GM12892 (cell line): ENCODE results near the gene ATP13A2.

Source experiments
- DNase-seq: peaks from one replicate; pipeline ENCODE4 v3.0.0; 2011; ENCODE audit not compliant: insufficient read length
- FAIRE-seq: peaks from 2 replicates; lab custom pipeline; 2011; peaks lifted over from hg19 to GRCh38; lab: Jason Lieb, UNC
- POLR2A ChIP-seq: IDR thresholded peaks from 2 replicates; pipeline ENCODE4 v1.6.1; 2011; ENCODE audit warnings: low read depth, low read length, control low read depth
- POLR2AphosphoS5 ChIP-seq: IDR thresholded peaks from 2 replicates; pipeline ENCODE4 v1.6.1; 2011; ENCODE audit warnings: low read depth, low read length, control low read depth
- TAF1 ChIP-seq: IDR thresholded peaks from 2 replicates; pipeline ENCODE4 v1.6.1; 2011; ENCODE audit warnings: low read depth, mild to moderate bottlenecking, control low read depth, low read length, borderline replicate concordance

The ATP13A2 gene

GRCh38 chr1:16980473-16981268 is 31.1 kb downstream of the ATP13A2 start, which contains the start of gene MFAP2:
Gene MFAP2 (minus strand): TSS chr1:16980620. CDS start chr1:16978273, 2,347 bp downstream.
- FAIRE-seq = no peak
- no peak for DNase-seq
- TF ChIP-seq POLR2AphosphoS5 = no peak
- no peak for TF ChIP-seq POLR2A
- TF ChIP-seq TAF1 = no peak

- DNase-seq = no peak
- TF ChIP-seq POLR2AphosphoS5 (no peak), TAF1 (no peak), POLR2A (no peak)
- no peak for FAIRE-seq
Observed at GRCh38 chr1:16979475-16980327, 32.0 kb downstream of the ATP13A2 start.

- no peak for TF ChIP-seq POLR2A
- no peak for TF ChIP-seq TAF1
- no peak for TF ChIP-seq POLR2AphosphoS5
- no peak for FAIRE-seq
- no peak for DNase-seq
Observed at GRCh38 chr1:16978567-16979474, 32.9 kb downstream of the ATP13A2 start.

DNA sequence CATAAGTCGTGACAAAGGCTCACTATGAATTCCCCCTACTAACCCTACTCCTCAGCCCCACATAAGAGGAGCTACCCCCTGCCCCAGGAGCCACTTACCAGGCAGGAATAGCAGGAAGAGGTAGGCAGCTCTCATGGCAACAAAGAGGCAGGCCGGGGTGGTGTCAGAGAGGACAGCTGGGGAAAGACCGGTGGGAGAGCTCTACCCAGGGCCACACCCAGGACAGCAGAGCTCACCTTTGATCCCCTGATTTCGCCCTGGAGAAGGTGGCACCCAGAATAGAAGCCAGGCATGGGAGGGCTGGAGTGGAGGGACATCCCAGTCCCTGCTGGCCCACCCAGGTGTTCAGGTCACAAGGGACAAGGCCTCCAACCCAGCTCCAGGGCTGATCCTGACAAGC is 33.6 kb downstream of the ATP13A2 start:
- TF ChIP-seq POLR2A (no peak), TAF1 (no peak), POLR2AphosphoS5 (no peak)
- FAIRE-seq = no peak

DNA sequence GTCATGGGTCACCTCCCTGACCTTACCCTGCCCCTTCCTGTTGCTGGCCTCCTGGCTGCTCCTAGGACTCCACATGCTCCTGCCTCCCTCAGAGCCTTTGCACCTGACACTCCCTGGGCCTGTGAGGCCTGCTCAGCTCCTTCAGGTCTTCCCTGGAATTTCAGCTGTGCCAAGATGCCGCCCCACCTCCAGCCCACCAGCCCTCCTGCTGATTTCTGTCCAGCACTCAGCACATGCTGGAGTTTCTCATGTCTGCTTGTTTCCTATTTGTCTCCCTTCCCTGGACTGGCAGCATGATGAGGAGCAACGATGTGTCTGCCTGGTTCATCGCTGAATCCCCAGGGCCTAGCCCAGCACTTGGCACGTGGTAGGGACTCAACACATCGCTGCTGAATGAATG is 34.4 kb downstream of the ATP13A2 start:
- FAIRE-seq (no peak), DNase-seq (no peak)
- TF ChIP-seq TAF1 (no peak), POLR2A (no peak), POLR2AphosphoS5 (no peak)

More for the DNA sequence above, 33.6 kb downstream of the ATP13A2 start:
- no peak for DNase-seq

- FAIRE-seq = no peak
- TF ChIP-seq TAF1 (no peak), POLR2A (no peak), POLR2AphosphoS5 (no peak)
- no peak for DNase-seq
Observed at GRCh38 chr1:16976966-16977365, 34.8 kb downstream of the ATP13A2 start.

- no peak for DNase-seq
- TF ChIP-seq POLR2AphosphoS5 (no peak), TAF1 (no peak), POLR2A (no peak)
- no peak for FAIRE-seq
Observed at GRCh38 chr1:16975838-16976237, 35.9 kb downstream of the ATP13A2 start.

DNA sequence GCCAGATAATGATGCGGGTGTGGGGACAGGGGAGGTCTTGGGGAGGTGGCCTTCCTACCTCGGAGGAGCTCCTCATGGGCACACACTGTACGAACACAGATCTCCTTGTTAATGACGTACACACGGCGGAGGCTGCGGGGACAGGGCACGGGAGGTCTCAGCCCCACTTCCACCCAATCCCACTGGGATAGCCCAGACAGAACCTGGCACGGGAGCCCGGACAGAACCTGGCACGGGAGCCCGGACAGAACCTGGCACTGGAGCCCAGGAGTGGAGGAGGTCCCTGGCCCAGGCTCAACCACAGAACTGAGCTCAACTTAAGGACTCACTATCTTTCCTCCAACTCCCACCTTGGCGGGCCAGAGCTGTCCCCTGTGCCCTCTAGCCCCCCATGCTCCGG is 36.5 kb downstream of the ATP13A2 start:
- DNase-seq (no peak), FAIRE-seq (no peak)
- TF ChIP-seq POLR2A = no peak
- no peak for TF ChIP-seq TAF1
- no peak for TF ChIP-seq POLR2AphosphoS5

- TF ChIP-seq POLR2A = no peak
- no peak for TF ChIP-seq POLR2AphosphoS5
- no peak for TF ChIP-seq TAF1
- DNase-seq (no peak), FAIRE-seq (no peak)
Observed at GRCh38 chr1:16973215-16973614, 38.5 kb downstream of the ATP13A2 start.

DNA sequence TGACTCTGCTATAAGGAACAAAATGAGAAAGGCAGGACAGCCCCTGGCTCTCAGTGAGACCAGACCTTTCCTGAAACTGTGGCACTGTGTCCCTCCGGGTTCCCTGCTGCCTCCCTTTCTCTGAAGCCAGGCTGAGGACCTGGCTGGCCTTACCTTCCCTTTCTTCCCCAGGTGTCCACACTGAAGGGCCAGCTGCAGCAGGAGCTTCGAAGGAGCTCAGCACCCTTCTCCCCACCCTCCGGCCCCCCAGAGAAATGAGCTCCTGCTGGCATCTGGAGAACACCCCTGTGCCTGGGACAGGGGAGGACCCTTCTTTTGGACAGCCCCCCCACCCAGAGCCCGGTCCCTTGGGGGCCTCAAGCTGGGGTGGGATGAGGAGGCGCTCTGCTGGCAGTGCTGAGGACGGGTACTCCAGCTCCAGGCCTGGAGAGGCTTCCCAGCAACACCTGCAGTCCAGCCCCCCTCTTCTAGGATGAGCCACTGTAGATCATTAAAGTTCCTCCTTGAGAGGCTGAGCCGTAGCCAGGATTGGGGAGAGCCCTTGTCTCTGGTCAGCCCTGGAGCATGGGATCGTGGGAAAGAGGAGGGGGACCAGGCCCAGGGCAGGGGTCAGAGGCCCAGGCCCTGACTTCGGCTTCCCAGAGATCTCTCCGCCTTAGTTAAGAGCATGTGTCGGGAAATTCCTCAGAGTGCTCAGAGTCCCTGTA is 39.4 kb downstream of the ATP13A2 start:
- TF ChIP-seq POLR2A = no peak
- no peak for TF ChIP-seq POLR2AphosphoS5
- TF ChIP-seq TAF1 = no peak
- DNase-seq (no peak), FAIRE-seq (no peak)
